HG02759 (cell line): Measurements from ENCODE around the gene PRRX1.

Experiments used
- ATAC-seq: cut with Tn5 transposase; IDR thresholded peaks from one replicate; pipeline ENCODE4 v1.9.1; 2021; ENCODE audit warnings: mild to moderate bottlenecking, moderate library complexity; ENCODE audit not compliant: unreplicated experiment

Gene PRRX1

GRCh38 chr1:170758992-170759391 is 95.1 kb downstream of the PRRX1 start:
- no peak for ATAC-seq

GRCh38 chr1:170765279-170765678 is 101.3 kb downstream of the PRRX1 start:
- no peak for ATAC-seq

DNA sequence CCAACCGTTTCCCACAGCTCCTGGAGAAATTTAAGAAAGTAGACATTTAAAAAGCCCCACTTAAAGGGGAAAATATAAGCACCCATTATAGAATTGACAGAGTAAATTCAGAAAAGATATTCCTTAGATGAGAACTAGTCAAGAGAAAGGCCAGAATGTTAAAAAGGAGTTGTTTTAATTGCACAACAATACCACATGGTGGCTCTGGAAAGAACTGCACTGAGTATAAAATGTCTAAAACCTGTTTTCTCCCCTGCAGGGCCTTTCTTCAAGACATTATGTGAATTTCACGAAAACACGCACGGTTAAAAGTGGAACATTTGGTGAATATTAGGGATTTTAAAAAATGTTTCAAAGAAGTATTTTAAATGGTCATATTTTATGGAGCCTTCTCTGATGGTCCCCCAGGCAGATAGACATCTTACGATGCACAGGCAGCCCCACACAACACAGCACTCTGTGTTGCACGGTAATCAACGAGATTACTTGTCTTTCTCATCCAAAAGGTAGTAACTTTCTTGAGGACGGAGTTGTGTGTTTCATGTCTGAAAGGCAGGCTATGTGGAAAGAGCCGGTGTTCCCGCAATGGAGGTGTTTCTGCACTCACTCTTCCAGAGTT is 101.9 kb downstream of the PRRX1 start:
- no peak for ATAC-seq

DNA sequence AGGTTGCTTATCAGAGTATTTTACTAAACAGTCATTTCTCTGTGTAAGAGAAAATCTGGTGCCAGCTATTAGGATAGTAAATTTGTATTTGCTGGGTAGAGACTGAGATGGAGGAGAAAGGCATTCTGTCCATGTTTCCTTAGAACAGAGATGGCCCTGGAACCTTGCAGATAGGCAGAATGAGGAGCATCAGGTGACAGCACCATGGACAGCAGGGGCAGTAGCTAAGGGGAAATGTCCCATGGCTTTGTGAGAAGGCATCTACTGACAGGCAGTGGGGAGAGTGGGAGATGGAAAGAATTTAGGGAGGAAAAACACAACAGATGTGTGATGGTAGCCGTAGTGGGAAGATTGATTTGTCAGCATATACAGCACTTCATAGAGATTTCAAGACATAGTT is 105.0 kb downstream of the PRRX1 start:
- no peak for ATAC-seq

- no peak for ATAC-seq
These were observed 105.8 kb downstream of the PRRX1 start for GRCh38 chr1:170769691-170770090.

- no peak for ATAC-seq
These were observed 106.3 kb downstream of the PRRX1 start for GRCh38 chr1:170770254-170770653.

DNA sequence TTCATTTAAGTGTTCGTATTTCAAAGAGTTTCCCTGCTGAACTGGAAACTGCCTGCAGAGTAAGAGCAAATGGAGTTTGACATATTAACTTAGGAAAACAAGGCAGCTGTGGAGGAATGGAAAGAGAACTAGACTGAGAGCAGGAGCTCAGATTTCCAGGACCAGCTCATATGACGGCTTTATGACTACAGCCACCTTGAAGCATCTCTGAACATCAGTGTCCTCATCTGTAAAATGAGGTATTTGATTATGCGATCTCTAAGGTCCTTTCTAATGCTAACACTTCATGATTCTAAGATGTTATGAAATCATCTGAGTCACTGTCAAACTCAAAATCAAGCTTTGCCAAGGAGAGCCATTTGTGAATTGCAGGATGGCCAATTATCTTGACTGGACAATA is 112.3 kb downstream of the PRRX1 start:
- ATAC-seq: no peak

DNA sequence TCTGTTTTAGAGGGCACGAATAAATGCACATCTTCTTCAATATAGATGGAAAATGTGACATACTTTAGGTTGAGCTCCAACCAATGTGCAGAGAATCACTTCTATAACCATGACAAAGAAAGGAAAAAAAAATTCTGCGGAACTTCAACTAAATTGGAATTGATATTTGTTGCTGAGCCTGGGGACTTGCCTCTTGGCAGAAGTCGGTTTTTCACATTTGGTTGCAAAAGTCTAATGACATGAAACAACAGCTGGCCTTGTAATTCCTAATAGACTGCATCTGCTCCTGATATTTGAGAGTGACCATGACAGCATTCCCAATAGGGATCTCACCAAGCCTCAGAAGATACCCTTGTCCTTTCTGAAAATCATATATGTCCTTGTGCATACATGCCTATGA is 112.8 kb downstream of the PRRX1 start:
- ATAC-seq: no peak
